ENCODE data around the gene POLE4.

The POLE4 gene

DNA sequence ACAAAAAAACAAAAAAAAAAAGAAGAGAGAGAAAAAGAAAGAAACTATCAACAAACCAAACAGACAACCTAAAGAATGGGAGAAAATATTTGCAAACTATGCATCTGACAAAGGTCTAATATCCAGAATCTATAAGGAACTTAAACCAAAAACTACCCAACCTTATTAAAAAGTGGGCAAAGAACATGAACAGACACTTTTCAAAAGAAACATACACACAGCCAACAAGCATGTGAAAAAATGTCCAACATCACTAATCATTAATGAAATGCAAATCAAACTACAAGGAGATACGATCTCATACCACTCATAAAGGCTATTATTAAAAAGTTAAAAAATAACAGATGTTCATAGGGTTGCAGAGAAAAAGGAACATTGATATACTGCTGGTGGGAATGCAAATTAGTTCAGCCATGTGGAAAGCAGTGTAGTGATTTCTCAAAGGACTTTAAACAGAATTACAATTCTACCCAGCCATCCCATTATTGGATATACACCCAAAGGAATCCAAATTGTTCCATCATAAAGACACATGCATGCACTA, 7.2 kb upstream of the POLE4 start:
- peak overlapping the region; percentile 46 for H3K4me3 Mint-ChIP-seq
- H3K27ac Mint-ChIP-seq, result peak overlapping the region; percentile 50
- H3K9me3 Mint-ChIP-seq, result peaks cover 6% of the 10 kb centered on the region
- DNase-seq (ENCODE audit: low spot score in 2 of 2) (no peak), ATAC-seq (ENCODE audit: low read depth) (peak; percentile 87)
- peaks cover 34% of the 10 kb centered on the region for H3K36me3 Mint-ChIP-seq
- no peaks in the 10 kb centered on the region for H3K27me3 Mint-ChIP-seq
- peaks cover 27% of the 10 kb centered on the region for H3K4me1 Mint-ChIP-seq

DNA sequence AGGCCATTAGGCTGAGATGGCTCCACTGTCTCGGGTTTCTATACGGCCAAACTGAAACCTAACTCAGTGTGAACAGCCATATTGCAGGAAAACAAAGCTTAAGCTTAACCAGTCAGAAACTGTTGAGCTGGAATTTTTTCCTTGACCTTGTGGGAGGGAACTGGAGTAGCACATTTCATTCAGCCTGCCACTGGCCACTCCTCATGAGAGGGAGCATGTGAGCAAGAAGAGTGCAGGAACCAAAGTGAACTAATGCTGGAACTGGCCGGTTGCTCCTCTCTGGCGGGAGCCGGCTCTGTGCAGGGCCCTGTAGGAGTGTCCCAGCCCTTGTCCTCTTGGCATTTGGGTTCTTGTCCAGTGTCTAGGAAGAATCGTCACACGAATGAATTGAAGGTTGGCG, 5.9 kb upstream of the POLE4 start:
- H3K4me3 Mint-ChIP-seq, result no peak overlapping the region
- peaks cover 27% of the 10 kb centered on the region for H3K4me1 Mint-ChIP-seq
- no peaks in the 10 kb centered on the region for H3K27me3 Mint-ChIP-seq
- no peak for DNase-seq (ENCODE audit: low spot score in 2 of 2)
- H3K36me3 Mint-ChIP-seq, result peaks cover 34% of the 10 kb centered on the region
- no peak for ATAC-seq (ENCODE audit: low read depth)
- no peak overlapping the region for H3K27ac Mint-ChIP-seq
- H3K9me3 Mint-ChIP-seq, result peaks cover 6% of the 10 kb centered on the region

DNA sequence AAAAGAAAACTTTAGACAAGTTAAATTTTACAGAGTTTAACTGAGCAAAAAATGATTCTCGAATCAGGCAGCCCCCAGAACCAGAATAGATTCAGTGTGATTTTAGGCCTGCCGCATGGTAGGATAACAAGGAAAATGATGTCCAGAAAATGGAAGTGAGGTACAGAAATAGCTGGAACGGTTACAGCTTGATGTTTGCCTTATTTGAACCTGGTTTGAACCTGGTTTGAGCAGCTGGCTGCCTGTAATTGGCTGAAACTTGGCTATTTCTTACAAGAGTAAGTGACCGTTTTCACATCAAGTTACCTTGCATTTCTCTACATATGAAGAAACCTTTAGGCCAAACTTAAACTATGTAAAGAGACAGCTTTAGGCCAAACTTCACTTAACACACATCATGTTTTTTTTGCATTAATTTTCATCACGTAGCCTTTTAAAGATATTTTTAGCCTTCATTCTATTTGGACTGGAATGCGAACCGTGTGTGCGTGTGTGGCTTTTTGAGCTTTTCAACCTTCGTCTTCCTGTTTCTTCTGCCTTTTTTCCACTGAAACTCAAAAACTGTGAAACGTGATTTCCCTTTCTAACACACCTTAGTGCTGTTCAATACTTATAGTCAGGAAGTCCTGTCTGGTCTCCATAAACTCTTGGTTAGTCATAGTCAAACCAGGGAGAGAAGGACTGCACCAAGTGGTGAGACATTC, 4.5 kb upstream of the POLE4 start:
- DNase-seq (ENCODE audit: low spot score in 2 of 2) (no peak), ATAC-seq (ENCODE audit: low read depth) (no peak)
- H3K27ac Mint-ChIP-seq, result peak overlapping the region; percentile 81
- H3K4me3 Mint-ChIP-seq, result no peak overlapping the region
- H3K36me3 Mint-ChIP-seq, result peaks cover 31% of the 10 kb centered on the region
- peaks cover 6% of the 10 kb centered on the region for H3K9me3 Mint-ChIP-seq
- H3K4me1 Mint-ChIP-seq, result peaks cover 30% of the 10 kb centered on the region
- H3K27me3 Mint-ChIP-seq, result no peaks in the 10 kb centered on the region

DNA sequence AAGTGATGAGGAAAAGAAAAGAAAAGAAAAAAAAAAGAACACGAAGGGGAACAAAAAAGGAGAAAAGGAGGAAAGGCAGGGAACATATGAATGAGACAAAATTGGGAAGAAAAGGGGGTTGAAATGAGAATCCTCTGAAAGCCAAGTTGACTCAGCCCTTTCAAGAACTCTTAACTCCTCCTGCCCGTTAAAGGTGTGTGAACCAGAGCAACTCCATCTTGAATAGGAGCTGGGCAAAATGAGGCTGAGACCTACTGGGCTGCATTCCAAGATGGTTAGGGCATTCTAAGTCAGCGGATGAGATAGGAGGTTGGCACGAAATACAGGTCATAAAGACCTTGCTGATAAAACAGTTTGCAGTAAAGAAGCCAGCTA, 4.0 kb upstream of the POLE4 start:
- Mint-ChIP-seq H3K4me3 (no peak overlapping the region), H3K36me3 (peaks cover 28% of the 10 kb centered on the region), H3K4me1 (peaks cover 30% of the 10 kb centered on the region), H3K9me3 (peaks cover 6% of the 10 kb centered on the region), H3K27me3 (no peaks in the 10 kb centered on the region), H3K27ac (peak overlapping the region; percentile 81)
- DNase-seq (ENCODE audit: low spot score in 2 of 2) (no peak), ATAC-seq (ENCODE audit: low read depth) (no peak)

DNA sequence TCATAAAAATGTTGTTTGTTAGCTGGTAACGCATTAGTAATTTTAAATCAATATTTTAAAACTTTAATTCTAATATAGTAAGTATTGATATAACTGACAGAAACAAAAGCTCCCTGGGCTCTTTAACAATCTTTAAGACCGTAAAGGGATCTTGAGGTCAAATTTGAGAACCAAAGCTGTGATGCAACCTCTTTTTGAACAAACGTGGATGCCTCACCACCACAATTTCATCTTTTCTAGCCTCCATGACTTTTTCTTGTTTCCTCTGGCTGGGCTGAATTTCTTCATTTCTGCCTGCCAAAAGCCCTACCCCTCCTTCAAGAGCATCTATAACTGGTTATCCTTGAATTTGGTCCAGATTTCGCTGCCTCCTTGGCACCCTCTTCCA, 563 bp upstream of the POLE4 start:
- ATAC-seq (ENCODE audit: low read depth) (no peak), DNase-seq (ENCODE audit: low spot score in 2 of 2) (no peak)
- H3K36me3 Mint-ChIP-seq, result peaks cover 28% of the 10 kb centered on the region
- H3K27me3 Mint-ChIP-seq, result no peaks in the 10 kb centered on the region
- H3K27ac Mint-ChIP-seq, result peak overlapping the region; percentile 66
- peak overlapping the region; percentile 83 for H3K4me3 Mint-ChIP-seq
- H3K9me3 Mint-ChIP-seq, result no peaks in the 10 kb centered on the region
- peaks cover 30% of the 10 kb centered on the region for H3K4me1 Mint-ChIP-seq

DNA sequence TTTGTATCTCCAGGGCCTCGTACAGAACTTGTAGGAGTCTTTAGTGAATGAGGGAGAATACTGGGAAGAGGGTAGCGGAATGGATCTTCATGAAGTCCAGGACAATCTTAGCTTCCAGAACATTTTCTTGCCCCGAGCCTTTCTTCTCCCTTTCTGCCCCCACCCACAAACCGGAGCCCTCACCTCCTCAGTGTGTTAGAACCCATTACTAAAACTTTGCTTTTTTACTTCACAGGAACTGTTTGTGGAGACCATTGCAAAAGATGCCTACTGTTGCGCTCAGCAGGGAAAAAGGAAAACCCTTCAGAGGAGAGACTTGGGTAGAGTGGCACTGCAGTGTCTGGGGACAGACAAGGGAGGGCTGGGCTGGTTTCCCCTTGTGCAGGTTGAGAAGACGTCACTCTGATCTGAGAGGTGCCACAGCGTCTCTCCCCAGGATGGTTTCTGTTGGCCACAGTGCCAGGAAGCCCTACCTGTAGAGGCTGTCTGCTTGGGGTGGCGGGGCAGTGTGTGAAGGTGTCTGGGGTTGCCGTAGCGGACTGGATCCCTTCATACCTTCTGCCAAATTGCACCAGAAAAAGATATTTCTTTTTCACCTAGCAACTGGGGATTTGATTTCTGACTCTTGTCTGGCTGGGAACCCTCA, 786 bp downstream of the POLE4 start:
- DNase-seq (ENCODE audit: low spot score in 2 of 2) (no peak), ATAC-seq (ENCODE audit: low read depth) (no peak)
- Mint-ChIP-seq H3K27ac (peak overlapping the region; percentile 66), H3K9me3 (no peaks in the 10 kb centered on the region), H3K27me3 (no peaks in the 10 kb centered on the region), H3K36me3 (peaks cover 29% of the 10 kb centered on the region), H3K4me3 (peak overlapping the region; percentile 83), H3K4me1 (peaks cover 29% of the 10 kb centered on the region)

DNA sequence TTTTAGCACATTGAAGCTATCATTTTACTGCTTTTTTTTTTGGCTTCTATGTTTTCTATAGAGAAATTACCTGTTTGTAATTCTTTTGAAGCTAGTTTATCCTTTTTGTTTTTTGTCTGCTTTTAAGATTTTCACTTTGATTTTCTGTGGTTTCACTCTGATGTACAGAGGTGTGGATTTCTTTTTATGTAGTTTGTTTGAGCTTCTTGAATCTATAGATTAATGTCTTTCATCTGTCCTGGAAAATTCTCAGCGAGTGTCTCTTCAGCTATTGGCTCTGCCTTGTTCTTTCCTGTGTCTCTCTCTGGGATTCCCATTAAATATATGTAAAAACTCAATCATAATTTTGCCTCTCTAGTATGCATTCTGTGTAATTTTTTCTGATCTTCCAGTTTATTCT, 8.4 kb downstream of the POLE4 start:
- no peak overlapping the region for H3K27ac Mint-ChIP-seq
- H3K27me3 Mint-ChIP-seq, result no peaks in the 10 kb centered on the region
- H3K4me1 Mint-ChIP-seq, result peaks cover 16% of the 10 kb centered on the region
- peaks cover 41% of the 10 kb centered on the region for H3K36me3 Mint-ChIP-seq
- no peak for DNase-seq (ENCODE audit: low spot score in 2 of 2)
- H3K9me3 Mint-ChIP-seq, result no peaks in the 10 kb centered on the region
- no peak for ATAC-seq (ENCODE audit: low read depth)
- no peak overlapping the region for H3K4me3 Mint-ChIP-seq

DNA sequence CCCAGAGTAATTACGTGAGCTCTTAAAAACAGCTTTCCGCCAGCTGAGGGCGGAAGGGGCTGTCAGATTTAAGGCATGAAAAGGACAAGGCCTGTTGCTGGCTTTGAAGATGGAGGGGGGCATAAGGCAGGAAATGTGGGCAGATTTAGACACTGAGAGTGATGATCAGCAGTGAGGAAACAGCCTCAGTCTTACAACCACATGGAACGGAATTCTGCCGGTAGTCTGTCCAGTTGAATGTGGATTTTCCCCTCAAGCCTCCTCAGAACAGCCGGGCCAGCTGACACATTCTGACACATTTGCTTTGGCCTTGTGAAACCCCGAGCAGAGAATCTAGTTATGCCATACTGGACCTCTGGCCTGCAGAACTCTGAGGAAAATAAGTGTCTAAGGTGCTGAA, 16.6 kb downstream of the POLE4 start:
- DNase-seq (ENCODE audit: low spot score in 2 of 2), result no peak
- Mint-ChIP-seq H3K9me3 (no peaks in the 10 kb centered on the region), H3K27ac (no peak overlapping the region), H3K4me1 (peaks cover 11% of the 10 kb centered on the region), H3K27me3 (no peaks in the 10 kb centered on the region), H3K4me3 (no peak overlapping the region), H3K36me3 (peaks cover 26% of the 10 kb centered on the region)
- ATAC-seq (ENCODE audit: low read depth), result no peak

DNA sequence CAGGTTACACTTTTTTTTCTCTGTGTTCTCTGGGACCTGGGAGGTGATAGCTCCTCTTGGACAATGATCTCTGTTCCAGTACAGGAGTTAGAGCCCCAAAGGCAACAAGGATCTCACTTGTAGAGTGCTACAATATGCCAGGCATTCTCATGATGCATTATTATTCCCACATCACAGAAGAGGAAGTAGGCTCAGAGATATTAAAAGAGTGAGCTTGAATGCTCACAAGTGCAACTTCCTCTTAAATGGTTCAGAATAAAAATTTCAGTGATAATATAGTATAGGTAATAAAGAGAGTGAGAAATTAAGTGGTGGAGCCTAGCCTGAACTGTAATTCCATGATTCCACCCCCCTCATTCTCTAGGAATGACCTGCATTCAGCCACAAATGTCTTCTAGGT, 21.4 kb downstream of the POLE4 start:
- Mint-ChIP-seq H3K4me3 (no peak overlapping the region), H3K27me3 (no peaks in the 10 kb centered on the region), H3K9me3 (no peaks in the 10 kb centered on the region), H3K36me3 (peaks cover 15% of the 10 kb centered on the region), H3K27ac (no peak overlapping the region), H3K4me1 (peaks cover 14% of the 10 kb centered on the region)
- DNase-seq (ENCODE audit: low spot score in 2 of 2) (no peak), ATAC-seq (ENCODE audit: low read depth) (peak; percentile 84)

DNA sequence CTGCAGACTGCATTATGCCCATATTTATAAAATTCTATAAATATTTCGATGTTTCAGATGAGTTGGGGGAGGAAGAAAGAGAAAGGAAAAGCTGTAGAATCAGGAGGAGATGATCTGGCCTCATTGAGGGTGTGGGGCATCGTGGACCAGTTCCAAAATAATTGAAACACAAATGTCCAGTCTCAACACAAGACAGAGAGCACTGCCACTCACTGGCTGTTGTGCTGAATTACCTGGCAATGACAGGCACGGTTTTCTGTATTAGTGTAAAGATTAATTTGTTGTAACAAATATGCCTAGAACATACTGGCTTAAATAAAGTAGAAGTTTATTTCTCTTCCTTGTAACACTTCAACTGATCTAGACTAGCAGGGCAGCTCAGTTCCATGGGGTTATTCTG, 24.1 kb downstream of the POLE4 start:
- peaks cover 6% of the 10 kb centered on the region for H3K36me3 Mint-ChIP-seq
- peaks cover 14% of the 10 kb centered on the region for H3K4me1 Mint-ChIP-seq
- ATAC-seq (ENCODE audit: low read depth) (no peak), DNase-seq (ENCODE audit: low spot score in 2 of 2) (no peak)
- H3K4me3 Mint-ChIP-seq, result no peak overlapping the region
- no peaks in the 10 kb centered on the region for H3K27me3 Mint-ChIP-seq
- no peaks in the 10 kb centered on the region for H3K9me3 Mint-ChIP-seq
- H3K27ac Mint-ChIP-seq, result no peak overlapping the region

DNA sequence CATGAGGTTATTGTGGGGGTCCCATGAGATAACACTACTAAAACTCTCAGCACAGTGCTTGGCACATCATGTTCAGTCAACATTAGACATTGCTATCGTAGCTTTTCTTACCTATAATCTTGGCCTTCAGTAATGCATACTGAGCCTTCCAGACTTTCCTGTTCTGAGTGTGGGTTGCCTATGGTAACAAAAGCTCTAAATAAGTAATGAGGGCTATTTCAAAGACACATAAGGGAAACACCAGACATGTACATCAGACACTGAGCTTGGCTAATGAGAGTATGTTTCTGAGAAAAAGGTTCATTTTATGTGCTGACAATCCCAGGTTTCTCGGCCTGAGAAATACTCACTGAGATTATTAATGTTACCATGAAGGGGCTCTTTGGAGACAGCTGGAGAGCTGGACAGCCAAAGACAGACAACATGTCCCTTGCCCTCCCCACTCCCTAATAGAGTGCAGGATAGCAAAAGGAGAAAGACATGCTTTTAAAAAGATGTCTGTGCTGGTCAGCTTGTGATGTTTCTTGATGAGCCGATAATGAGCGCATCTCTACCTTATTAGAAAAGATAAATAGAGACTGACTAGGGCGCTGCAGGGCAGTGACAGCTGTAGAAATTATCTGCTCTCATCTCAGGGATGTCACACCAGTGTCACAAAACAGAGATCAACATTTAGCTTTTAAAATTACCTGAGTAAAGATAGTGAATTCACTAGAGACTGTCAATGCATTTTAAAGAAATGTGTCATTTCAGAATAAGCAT, 25.4 kb downstream of the POLE4 start:
- H3K36me3 Mint-ChIP-seq, result peaks cover 2% of the 10 kb centered on the region
- DNase-seq (ENCODE audit: low spot score in 2 of 2), result no peak
- peaks cover 14% of the 10 kb centered on the region for H3K4me1 Mint-ChIP-seq
- H3K27ac Mint-ChIP-seq, result no peak overlapping the region
- H3K27me3 Mint-ChIP-seq, result no peaks in the 10 kb centered on the region
- H3K4me3 Mint-ChIP-seq, result no peak overlapping the region
- ATAC-seq (ENCODE audit: low read depth), result no peak
- no peaks in the 10 kb centered on the region for H3K9me3 Mint-ChIP-seq

DNA sequence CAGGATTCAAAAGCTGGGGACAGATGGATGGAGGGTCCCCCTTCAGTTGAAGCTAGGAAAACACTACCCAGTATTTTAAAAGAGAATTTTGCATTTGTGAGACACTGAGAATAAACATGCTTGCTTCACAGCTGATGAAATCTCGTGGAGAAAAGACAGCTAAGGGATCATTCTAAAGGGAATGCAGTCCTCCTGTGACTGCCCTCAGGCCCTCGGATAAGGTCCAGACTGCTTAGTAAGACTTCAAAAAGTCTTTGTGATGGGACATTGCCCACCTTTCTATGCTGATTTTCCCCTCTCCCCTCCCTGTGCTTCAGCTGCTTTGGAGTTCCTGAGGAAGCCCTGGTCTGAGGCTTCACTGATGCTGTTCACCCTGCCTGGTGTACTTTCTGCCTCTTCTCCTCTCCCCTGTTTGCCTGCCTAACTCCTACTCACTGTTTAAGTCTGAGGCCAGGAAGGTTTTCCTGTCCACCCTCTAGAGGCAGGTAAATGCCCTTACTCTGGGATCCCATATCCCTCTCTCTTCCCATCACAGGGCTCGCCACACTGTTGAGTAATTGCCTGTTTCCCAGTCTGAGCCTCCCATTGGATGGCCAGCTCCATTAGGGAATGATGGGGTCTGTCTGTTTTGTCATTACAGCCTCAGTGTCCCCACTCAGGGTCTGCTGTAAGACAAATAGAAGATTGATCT, 26.6 kb downstream of the POLE4 start:
- no peak for DNase-seq (ENCODE audit: low spot score in 2 of 2)
- H3K27ac Mint-ChIP-seq, result no peak overlapping the region
- H3K4me3 Mint-ChIP-seq, result no peak overlapping the region
- peaks cover 2% of the 10 kb centered on the region for H3K36me3 Mint-ChIP-seq
- peaks cover 9% of the 10 kb centered on the region for H3K4me1 Mint-ChIP-seq
- no peak for ATAC-seq (ENCODE audit: low read depth)
- H3K9me3 Mint-ChIP-seq, result no peaks in the 10 kb centered on the region
- H3K27me3 Mint-ChIP-seq, result no peaks in the 10 kb centered on the region

DNA sequence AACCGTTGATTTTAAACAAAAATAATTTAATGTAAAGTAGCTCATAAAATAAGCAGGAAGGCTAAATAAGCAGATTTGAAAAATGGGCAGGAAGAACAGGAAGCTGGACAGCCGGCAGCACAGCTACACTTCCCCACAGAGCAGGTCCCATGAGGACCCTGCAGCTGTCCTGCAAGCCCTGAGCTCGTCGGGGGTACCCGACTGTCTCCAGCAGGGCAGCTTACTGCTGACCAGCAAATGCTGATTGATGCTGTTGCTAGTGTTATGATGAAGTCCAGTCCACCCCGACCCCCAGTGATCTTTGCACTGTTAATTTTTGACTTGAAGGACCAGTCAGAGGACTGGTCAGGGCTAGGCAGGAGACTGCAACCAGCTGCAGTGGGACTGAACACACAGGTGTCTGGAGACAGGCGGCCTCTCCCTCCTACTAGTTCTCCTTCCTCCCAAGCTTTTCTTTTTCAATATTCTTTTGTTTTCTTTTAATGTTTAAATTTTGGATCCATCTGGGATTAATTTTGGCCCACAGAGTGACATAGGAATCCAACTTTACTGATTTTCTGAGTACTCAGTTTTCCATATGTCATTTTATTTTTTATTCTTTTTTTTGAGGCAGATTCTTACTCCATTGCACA, 27.7 kb downstream of the POLE4 start:
- no peaks in the 10 kb centered on the region for H3K27me3 Mint-ChIP-seq
- DNase-seq (ENCODE audit: low spot score in 2 of 2), result no peak
- peaks cover 6% of the 10 kb centered on the region for H3K4me1 Mint-ChIP-seq
- H3K9me3 Mint-ChIP-seq, result no peaks in the 10 kb centered on the region
- no peak overlapping the region for H3K27ac Mint-ChIP-seq
- peaks cover 2% of the 10 kb centered on the region for H3K36me3 Mint-ChIP-seq
- ATAC-seq (ENCODE audit: low read depth), result no peak
- no peak overlapping the region for H3K4me3 Mint-ChIP-seq
